IgD-negative memory B cell (primary cell): ENCODE measurements around the gene SERINC3. TPM values are rescaled to one million over a fixed set of nuclear protein-coding genes. Genes with fewer than 3 reads are reported as not detected.

Experiments used
- H3K27ac Mint-ChIP-seq, 3 donors: one replicate each; pipeline ENCODE4 v1.8.0; 2020 to 2022; ENCODE audit warnings: mild to moderate bottlenecking in 3 of 3, mixed read lengths in 3 of 3, moderate library complexity in 1 of 3
- H3K27me3 Mint-ChIP-seq: one replicate; pipeline ENCODE4 v1.8.0; 2021; ENCODE audit warnings: mixed read lengths
- H3K36me3 Mint-ChIP-seq: one replicate; pipeline ENCODE4 v1.8.0; 2020; ENCODE audit warnings: mild to moderate bottlenecking, mixed read lengths
- H3K4me1 Mint-ChIP-seq, 3 donors: one replicate each; pipeline ENCODE4 v1.8.0; 2020 to 2022; ENCODE audit warnings: mixed read lengths in 3 of 3, mild to moderate bottlenecking in 1 of 3
- H3K4me3 Mint-ChIP-seq, 4 donors: one replicate each; pipeline ENCODE4 v1.8.0; 2020 to 2022; ENCODE audit warnings: mild to moderate bottlenecking in 4 of 4, mixed read lengths in 4 of 4, moderate library complexity in 3 of 4
- H3K9me3 Mint-ChIP-seq, 3 donors: one replicate each; pipeline ENCODE4 v1.8.0; 2020 to 2021; ENCODE audit warnings: mixed read lengths in 3 of 3, mild to moderate bottlenecking in 1 of 3
- polyA plus RNA-seq: library from polyadenylated mRNA; unstranded; fragments of 300-500 nt; fragmentation: Illumina TruSeq; gene quantifications from one replicate; pipeline ENCODE4 v1.2.3, GENCODE V29; 2021

The SERINC3 gene
- polyA plus RNA-seq, 1 donor from 2014 or later, result 91.5 TPM

- no peaks in the 10 kb centered on the region for H3K36me3 Mint-ChIP-seq
- H3K4me1 Mint-ChIP-seq, result peaks cover 0 to under 1% (median 0%) of the 10 kb centered on the region in 3 donors
- H3K27ac Mint-ChIP-seq, result no peak overlapping the region
- H3K4me3 Mint-ChIP-seq, result no peak overlapping the region
- no peaks in the 10 kb centered on the region for H3K9me3 Mint-ChIP-seq
- H3K27me3 Mint-ChIP-seq, result peaks cover under 1% of the 10 kb centered on the region
Observed at GRCh38 chr20:44454306-44454963, 67.4 kb downstream of the SERINC3 start.

DNA sequence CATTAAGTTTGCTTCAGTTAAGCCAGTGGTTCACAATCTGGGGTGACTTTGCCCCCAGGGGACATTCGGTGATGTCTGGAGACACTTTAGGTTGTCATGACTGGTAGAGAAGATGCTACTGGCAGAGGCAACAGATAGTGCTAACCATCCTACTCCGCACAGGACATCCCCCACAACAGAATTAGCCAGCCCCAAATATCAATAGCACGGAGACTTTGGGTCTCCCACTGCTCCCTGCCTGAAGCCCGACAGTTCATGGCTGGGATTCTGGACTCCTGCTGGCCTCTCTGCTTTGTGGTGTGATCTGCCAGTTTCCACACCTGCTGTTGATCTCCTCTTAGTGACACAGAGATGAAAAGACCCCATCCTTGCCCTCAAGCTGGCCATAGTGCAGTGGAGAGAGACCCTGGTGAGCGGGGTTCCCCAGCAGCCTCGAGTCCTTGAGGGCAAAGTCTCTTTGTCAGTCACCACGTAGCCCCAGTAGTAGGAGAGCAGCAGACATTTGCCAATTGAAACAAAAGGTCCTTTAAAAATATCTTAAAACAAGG is 70.9 kb downstream of the SERINC3 start:
- Mint-ChIP-seq H3K9me3 (peaks cover 0 to 3% (median 3%) of the 10 kb centered on the region in 3 donors), H3K27ac (no peak overlapping the region), H3K4me1 (peaks cover 0 to 5% (median 0%) of the 10 kb centered on the region in 3 donors), H3K4me3 (no peak overlapping the region), H3K36me3 (no peaks in the 10 kb centered on the region), H3K27me3 (peaks cover 6% of the 10 kb centered on the region)

DNA sequence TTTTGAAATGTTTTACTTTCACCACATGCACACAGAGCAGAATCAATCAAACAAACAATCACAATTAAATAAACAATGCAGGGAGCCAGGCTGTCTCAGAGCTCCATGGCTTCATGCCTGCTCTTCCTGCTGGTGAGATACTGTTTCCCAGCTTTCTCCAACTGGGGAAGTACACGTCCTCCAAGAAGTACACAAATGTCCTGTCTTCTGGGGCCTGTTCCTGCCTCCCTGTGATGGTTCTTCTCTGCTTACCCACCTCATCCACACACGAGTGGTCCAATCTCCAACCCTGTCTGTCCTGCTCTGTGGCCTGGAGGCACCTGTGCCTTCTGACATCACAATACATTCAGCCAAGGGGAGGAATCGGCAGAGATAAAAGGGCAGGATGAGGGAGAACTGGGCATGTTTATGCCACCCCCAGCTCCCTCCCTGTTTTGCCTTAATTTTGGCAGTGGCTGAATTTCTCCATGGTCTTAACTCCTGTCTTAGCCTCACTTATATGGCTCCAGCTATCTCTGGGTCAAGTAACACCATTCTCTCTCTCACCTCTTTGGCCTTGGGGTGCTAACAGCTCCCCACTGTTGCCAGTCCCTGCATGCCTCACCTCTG is 71.5 kb downstream of the SERINC3 start:
- Mint-ChIP-seq H3K4me1 (peaks cover 0 to 5% (median 0%) of the 10 kb centered on the region in 3 donors), H3K4me3 (no peak overlapping the region), H3K27ac (no peak overlapping the region), H3K9me3 (peaks cover 0 to 3% (median 3%) of the 10 kb centered on the region in 3 donors), H3K27me3 (peaks cover 6% of the 10 kb centered on the region), H3K36me3 (no peaks in the 10 kb centered on the region)

GRCh38 chr20:44449864-44450263 is 72.0 kb downstream of the SERINC3 start:
- Mint-ChIP-seq H3K36me3 (no peaks in the 10 kb centered on the region), H3K4me1 (peaks cover 0 to 5% (median 0%) of the 10 kb centered on the region in 3 donors), H3K4me3 (no peak overlapping the region), H3K27me3 (peaks cover 6% of the 10 kb centered on the region), H3K27ac (no peak overlapping the region), H3K9me3 (peaks cover 0 to 3% (median 3%) of the 10 kb centered on the region in 3 donors)

DNA sequence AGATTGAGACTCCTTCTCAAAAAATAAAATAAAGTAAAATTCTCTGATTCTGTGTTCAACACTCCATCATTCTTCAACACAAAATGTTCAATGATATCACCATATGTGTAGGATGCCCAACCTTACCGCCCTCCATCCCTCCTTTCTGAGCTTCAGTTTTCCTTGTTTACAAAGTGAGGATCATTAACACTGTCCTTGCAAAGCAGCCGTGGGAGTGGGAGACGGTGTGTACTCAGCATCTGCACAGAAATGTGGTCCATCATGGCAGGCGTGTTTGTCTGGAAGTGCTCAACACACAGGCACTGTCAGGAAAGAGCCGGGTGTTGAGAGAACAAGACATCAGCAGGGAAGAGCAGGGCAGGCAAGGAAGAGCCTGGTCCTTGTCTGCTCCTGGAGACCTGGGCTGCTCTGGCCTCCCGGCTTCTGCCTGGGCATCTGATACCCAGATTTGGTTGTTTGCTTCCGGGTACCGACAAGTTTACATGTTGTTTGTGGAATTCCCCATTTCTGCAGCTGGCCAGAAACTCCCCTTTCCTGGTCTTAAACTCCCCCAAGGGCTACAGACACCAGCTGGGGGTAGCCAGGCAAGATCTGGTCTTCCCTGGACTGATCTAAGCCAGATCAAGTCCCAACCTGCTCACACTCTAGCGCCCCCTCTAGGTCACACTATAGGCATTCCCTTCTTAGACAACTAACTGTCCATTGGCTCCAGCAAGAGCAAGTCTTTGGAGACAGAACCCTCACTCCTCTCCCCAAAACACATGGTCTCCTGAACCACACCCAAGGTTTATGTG is 72.9 kb downstream of the SERINC3 start:
- Mint-ChIP-seq H3K36me3 (no peaks in the 10 kb centered on the region), H3K27me3 (peaks cover 6% of the 10 kb centered on the region), H3K4me1 (peaks cover 0 to 5% (median 0%) of the 10 kb centered on the region in 3 donors), H3K4me3 (no peak overlapping the region), H3K27ac (no peak overlapping the region), H3K9me3 (peaks cover 0 to 3% (median 3%) of the 10 kb centered on the region in 3 donors)

- Mint-ChIP-seq H3K9me3 (peaks cover 0 to 3% (median 3%) of the 10 kb centered on the region in 3 donors), H3K4me1 (peaks cover 0 to 5% (median 0%) of the 10 kb centered on the region in 3 donors), H3K36me3 (no peaks in the 10 kb centered on the region), H3K4me3 (peak overlapping the region in 1 of 4 donors; percentile 59), H3K27ac (no peak overlapping the region), H3K27me3 (peaks cover 10% of the 10 kb centered on the region)
Observed at GRCh38 chr20:44447827-44448419, 73.9 kb downstream of the SERINC3 start.

Other genes with a start within 250 kb of the SERINC3 start
- gene FITM2, start 210.9 kb downstream of the SERINC3 start, polyA plus RNA-seq, result 0.76 TPM
- gene R3HDML, start 185.0 kb downstream of the SERINC3 start, polyA plus RNA-seq, result not detected
- not detected for gene HNF4A, start 166.4 kb downstream of the SERINC3 start, polyA plus RNA-seq
- gene TTPAL, start 46.2 kb downstream of the SERINC3 start, polyA plus RNA-seq, result 11.3 TPM
- 63.3 TPM for gene PKIG, start 60.5 kb upstream of the SERINC3 start, polyA plus RNA-seq
- gene ADA, start 129.6 kb upstream of the SERINC3 start, polyA plus RNA-seq, result 10.5 TPM
- gene CCN5, start 193.3 kb upstream of the SERINC3 start, polyA plus RNA-seq, result not detected
- gene KCNK15, start 223.8 kb upstream of the SERINC3 start, polyA plus RNA-seq, result not detected